Measurements from ENCODE around the gene KMT2D. TPM values are rescaled to one million over a fixed set of nuclear protein-coding genes. Genes with fewer than 3 reads are reported as not detected.
A peak's percentile ranks its signal among the peaks of the same experiment; 100 is the strongest.

KMT2D gene
- total RNA-seq, 2 donors from 2014 or later = 137 to 139 TPM

DNA sequence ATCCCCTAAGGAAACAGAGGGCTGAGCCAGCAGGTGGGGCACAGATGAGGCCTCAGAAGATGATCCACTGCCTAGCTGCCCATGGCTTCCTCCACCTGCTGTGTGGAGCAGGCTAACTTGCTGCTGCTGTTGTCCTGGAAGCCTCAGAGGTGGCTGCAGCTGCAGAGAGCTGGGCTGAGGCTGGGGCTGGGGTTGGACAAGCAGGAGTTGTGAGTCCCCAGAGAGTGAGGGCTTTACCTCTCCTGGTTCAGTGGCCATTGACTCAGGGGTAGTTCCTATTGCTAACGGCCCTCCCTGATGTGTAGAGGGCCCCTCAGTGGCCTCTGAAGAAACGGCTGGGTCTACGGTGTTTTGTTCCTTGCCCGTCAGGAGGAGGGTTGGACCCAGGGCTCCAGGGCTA, 28.3 kb downstream of the KMT2D start:
- peaks cover 3% of the 10 kb centered on the region for H3K4me1 Mint-ChIP-seq
- H3K4me3 Mint-ChIP-seq = no peak overlapping the region
- H3K27me3 Mint-ChIP-seq = no peaks in the 10 kb centered on the region
- no peak for ATAC-seq
- DNase-seq = no peak
- H3K36me3 Mint-ChIP-seq (ENCODE audit: low read depth) = peaks cover 2% of the 10 kb centered on the region
- peak overlapping the region; percentile 69 for H3K27ac Mint-ChIP-seq
- no peaks in the 10 kb centered on the region for H3K9me3 ChIP-seq (ENCODE audit: control insufficient read depth, low read length, poor library complexity, severe bottlenecking)

DNA sequence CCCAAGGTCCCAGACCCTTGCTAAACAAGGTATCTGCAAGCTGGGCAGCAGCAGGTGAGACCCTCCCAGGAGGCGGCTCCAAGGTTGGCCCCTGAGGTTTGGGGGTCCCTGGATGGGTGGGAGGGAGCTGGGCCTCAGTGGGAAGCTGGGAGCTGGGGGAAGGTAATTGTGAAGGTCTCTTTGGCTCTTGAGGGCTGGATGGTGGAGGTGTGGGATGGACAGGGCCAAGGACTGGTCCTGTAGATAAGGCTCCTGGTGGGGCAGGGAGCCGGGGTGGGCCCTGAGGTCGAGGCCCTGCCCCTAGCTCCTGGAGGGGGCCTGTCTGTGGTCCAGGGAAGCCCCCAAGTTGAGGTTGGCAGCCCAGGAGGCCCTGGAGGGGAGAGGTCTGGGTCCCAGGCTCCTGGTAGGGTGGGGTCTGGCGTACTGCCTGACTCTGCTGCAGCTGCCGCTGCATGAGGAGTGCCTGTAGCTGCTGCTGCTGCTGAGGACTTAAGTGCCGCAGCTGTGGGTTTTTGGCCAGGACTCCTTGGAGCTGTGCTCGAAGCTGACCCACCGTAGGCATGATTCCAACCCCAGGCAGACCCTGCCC, 28.9 kb downstream of the KMT2D start:
- no peaks in the 10 kb centered on the region for H3K27me3 Mint-ChIP-seq
- ATAC-seq (no peak), DNase-seq (no peak)
- peak overlapping the region; percentile 74 for H3K27ac Mint-ChIP-seq
- no peaks in the 10 kb centered on the region for H3K9me3 ChIP-seq (ENCODE audit: control insufficient read depth, low read length, poor library complexity, severe bottlenecking)
- H3K4me3 Mint-ChIP-seq = no peak overlapping the region
- peaks cover 3% of the 10 kb centered on the region for H3K4me1 Mint-ChIP-seq
- peaks cover 5% of the 10 kb centered on the region for H3K36me3 Mint-ChIP-seq (ENCODE audit: low read depth)

DNA sequence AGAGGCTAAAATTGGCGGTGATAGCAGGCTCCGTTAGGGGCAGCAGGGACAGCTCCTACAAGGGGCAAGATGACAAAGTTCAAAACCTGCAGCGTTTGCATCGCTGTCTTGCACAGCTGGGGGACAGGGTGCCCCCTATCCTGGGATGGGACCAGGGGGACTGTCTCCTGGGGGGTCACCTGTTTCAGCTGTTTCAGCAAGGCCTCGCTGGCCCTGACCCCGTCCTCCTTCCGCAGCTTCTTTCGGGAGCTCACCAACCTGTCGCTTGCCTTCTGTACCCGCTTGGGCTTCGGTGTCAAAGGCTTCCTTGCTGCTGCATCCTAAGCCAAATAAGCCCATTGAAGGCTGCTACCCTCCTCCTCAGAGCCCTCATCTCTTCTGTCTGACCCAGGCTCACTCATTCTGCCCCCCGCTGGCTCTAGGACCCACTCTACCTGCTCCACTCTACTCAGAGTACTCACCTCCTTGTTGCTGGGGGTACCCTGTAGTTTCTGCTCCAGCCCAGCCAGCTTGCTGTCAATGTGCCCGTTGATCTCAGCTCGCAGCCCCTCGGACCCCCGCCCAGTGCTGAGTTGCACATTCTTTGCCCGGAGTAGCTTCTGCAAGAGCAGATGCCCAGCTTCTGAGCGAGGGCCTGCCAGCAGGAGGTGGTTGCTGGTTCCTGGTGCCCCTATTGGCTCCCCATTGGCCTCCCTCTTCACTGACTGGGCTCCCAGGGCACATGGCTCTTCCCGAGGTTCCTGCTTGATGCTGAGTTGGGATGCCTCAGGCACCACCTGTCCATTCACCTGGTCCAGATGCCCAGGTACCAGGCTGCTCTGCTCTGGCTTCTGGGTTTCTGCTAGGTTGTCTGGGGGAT, 29.7 kb downstream of the KMT2D start:
- Mint-ChIP-seq H3K36me3 (ENCODE audit: low read depth) (peaks cover 5% of the 10 kb centered on the region), H3K4me3 (no peak overlapping the region)

DNA sequence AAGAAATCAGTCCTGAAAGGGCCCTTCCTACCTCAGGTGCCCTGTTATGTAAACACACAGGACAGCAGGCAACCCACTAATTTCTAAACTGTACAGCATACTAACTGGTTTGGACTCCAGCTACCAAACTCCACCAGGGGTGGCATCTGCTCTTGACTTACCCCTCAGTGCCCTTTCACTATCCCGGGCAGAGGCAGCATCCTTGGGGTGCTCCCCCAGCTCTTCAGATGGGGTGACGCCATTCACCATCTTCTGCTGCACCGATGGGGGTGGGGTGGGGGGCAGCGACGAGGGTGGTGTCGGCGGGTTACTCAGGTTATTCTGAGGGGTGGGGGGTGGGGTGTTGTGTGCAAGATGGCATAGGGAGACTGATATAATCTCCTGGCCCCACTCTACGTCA, 30.5 kb downstream of the KMT2D start:
- ATAC-seq (no peak), DNase-seq (no peak)
- H3K36me3 Mint-ChIP-seq (ENCODE audit: low read depth) = peaks cover 5% of the 10 kb centered on the region
- H3K27ac Mint-ChIP-seq = no peak overlapping the region
- H3K4me1 Mint-ChIP-seq = peaks cover 3% of the 10 kb centered on the region
- H3K27me3 Mint-ChIP-seq = no peaks in the 10 kb centered on the region
- no peak overlapping the region for H3K4me3 Mint-ChIP-seq
- H3K9me3 ChIP-seq (ENCODE audit: control insufficient read depth, low read length, poor library complexity, severe bottlenecking) = no peaks in the 10 kb centered on the region

More for the DNA sequence above, 29.7 kb downstream of the KMT2D start:
- no peaks in the 10 kb centered on the region for H3K27me3 Mint-ChIP-seq
- peak overlapping the region; percentile 74 for H3K27ac Mint-ChIP-seq
- ATAC-seq = no peak
- no peak for DNase-seq
- H3K4me1 Mint-ChIP-seq = peaks cover 3% of the 10 kb centered on the region
- no peaks in the 10 kb centered on the region for H3K9me3 ChIP-seq (ENCODE audit: control insufficient read depth, low read length, poor library complexity, severe bottlenecking)

DNA sequence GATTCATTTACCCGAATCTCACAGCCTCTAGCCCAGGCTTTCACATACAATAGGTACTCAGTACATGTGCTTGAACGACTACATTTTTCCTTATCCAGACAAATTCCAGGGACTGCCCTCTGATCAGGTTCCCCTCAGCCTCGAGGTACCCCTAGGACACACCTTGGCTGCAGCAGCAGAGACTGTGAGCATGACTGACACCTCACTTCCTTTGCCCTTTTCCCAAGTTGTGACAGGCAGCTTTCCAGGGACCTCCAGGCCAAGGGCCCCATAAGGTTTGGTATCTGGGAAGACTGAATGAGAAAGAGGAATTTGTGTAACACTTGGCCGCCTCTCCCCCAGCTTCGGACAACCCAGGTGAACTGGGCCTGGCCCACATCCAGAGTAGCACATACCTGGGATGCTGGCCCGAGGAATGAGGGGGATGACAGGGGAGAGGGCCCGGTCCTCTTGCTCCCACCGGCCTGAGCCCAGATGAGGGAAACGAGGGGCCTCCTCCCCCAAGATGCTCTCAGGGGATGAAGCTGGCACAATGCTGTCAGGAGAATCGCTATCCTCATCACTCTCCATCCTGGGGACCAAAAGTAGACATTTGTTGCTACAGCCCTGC, 31.8 kb downstream of the KMT2D start:
- Mint-ChIP-seq H3K4me3 (no peak overlapping the region), H3K27me3 (no peaks in the 10 kb centered on the region)
- no peak for ATAC-seq

DNA sequence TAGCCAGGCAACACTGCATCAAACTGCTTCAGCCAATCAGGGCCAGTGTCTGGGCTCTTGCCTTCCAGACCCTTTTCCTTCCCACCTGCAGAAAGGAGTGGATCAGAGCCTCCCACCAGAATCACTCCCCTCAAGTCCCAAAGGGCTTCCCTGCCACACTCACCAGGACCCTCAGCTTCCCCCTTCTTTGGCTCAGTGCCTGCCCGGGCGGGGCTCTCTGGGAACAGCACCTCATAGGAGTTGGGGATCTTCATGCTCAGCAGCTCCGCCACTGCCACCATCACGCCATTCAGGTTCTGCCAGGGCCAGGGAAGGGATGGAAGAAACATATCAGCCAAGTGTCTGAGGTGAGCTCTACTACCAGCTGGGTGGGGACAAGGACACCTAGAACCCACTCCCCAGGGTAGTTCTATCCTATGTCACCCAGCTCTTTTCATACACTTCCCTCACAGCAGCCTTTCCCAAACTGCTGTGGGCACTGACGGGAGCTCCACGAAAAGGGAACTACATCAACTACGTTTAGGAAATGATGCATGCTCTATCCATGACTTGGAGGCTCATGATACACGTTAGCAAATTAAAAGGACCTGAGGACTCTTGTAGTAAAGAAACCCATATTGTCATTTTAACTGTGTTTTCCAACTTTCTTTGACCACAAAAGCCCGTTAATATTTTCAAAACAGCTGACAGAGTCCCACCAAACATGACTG, 32.6 kb downstream of the KMT2D start:
- DNase-seq (no peak), ATAC-seq (no peak)
- Mint-ChIP-seq H3K4me3 (peak overlapping the region; percentile 5), H3K27me3 (no peaks in the 10 kb centered on the region), H3K4me1 (no peaks in the 10 kb centered on the region), H3K27ac (peak overlapping the region; percentile 86), H3K36me3 (ENCODE audit: low read depth) (peaks cover 5% of the 10 kb centered on the region)
- H3K9me3 ChIP-seq (ENCODE audit: control insufficient read depth, low read length, poor library complexity, severe bottlenecking) = no peaks in the 10 kb centered on the region

More for the DNA sequence above, 31.8 kb downstream of the KMT2D start:
- Mint-ChIP-seq H3K27ac (peak overlapping the region; percentile 14), H3K4me1 (peaks cover under 1% of the 10 kb centered on the region), H3K36me3 (ENCODE audit: low read depth) (peaks cover 5% of the 10 kb centered on the region)
- no peaks in the 10 kb centered on the region for H3K9me3 ChIP-seq (ENCODE audit: control insufficient read depth, low read length, poor library complexity, severe bottlenecking)
- no peak for DNase-seq

DNA sequence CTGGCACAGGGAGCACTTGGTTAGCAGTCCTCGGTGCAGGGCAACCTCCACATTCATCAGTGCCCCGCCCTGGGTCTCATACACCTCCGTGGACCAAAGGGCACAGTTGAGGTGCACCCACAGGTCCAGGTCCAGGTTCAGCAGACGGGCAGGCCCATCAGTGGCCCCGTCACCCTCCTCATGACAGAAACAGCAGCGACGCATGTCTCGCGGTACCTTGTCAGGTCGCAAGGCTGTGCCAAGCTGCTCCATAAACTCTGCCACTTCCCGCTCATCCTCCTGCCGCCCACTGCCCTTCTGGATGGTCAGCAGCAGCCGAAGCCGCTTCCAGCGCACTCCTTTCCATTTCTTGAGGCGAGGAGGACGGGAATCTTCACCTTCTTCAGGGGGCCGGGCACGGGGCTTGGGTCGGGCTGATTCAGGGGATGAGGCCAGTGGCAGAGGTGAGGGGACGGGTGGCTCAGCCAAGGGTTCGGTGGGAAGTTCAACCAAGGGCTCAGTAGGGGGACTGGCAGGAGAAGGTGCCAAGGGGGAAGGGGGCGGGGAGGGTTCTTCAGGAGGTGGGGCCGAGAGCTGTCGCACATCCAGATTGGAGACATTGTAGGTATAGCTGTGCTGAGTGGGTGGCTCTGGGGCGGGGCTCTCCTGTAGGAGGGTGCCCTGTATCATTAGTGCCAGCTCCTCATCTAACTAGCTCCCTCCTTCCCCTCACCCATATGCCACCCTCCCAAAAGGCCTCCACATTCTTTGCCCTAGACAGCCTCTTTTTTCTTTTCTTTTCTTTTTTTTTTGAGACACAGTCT, 33.7 kb downstream of the KMT2D start:
- H3K27me3 Mint-ChIP-seq = no peaks in the 10 kb centered on the region
- ATAC-seq = no peak
- no peak overlapping the region for H3K27ac Mint-ChIP-seq
- peaks cover 10% of the 10 kb centered on the region for H3K36me3 Mint-ChIP-seq (ENCODE audit: low read depth)
- DNase-seq = no peak
- H3K4me3 Mint-ChIP-seq = no peak overlapping the region
- no peaks in the 10 kb centered on the region for H3K4me1 Mint-ChIP-seq
- H3K9me3 ChIP-seq (ENCODE audit: control insufficient read depth, low read length, poor library complexity, severe bottlenecking) = no peaks in the 10 kb centered on the region

DNA sequence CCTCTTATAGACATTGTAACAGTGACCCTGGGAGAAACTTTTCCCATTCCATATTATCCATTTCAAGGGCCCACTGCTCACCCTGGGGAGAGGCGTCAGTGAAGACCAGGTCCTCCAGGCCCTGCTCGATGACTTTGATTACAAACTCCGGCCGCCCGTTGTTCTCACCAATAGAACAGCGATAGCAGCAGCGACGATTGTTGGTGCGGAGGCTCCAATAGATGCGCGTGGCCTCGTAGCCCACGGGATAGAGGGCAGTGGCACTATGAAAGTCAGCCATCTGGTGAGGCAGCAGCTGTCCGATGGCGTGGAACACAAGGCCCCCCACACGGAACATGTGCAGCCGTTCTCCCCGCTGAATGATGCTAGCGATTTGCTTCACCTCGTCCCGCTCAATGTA, 34.5 kb downstream of the KMT2D start:
- no peaks in the 10 kb centered on the region for H3K4me1 Mint-ChIP-seq
- DNase-seq = no peak
- H3K36me3 Mint-ChIP-seq (ENCODE audit: low read depth) = peaks cover 10% of the 10 kb centered on the region
- H3K27me3 Mint-ChIP-seq = no peaks in the 10 kb centered on the region
- H3K27ac Mint-ChIP-seq = peak overlapping the region; percentile 8
- no peak for ATAC-seq
- no peak overlapping the region for H3K4me3 Mint-ChIP-seq
- H3K9me3 ChIP-seq (ENCODE audit: control insufficient read depth, low read length, poor library complexity, severe bottlenecking) = no peaks in the 10 kb centered on the region

DNA sequence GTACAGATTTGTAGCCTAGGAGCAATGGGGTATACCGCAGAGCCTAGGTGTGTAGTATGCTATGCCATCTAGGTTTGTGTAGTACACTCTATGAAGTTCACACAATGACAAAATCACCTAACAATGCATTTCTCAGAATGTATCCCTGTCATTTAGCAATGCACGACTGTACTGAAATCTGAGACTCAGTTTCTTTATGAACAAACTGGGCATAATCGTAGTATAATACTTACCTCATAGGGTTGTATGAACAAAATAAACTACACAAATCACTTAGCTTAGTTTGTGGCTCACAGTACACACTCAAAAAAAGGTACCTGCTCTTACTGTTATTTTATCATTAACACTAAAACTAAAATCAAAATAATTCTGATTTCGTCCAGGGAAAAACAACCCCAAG, 35.1 kb downstream of the KMT2D start:
- Mint-ChIP-seq H3K4me3 (no peak overlapping the region), H3K27ac (peak overlapping the region; percentile 83), H3K36me3 (ENCODE audit: low read depth) (peaks cover 13% of the 10 kb centered on the region), H3K4me1 (no peaks in the 10 kb centered on the region), H3K27me3 (no peaks in the 10 kb centered on the region)
- H3K9me3 ChIP-seq (ENCODE audit: control insufficient read depth, low read length, poor library complexity, severe bottlenecking) = no peaks in the 10 kb centered on the region
- ATAC-seq (no peak), DNase-seq (no peak)

DNA sequence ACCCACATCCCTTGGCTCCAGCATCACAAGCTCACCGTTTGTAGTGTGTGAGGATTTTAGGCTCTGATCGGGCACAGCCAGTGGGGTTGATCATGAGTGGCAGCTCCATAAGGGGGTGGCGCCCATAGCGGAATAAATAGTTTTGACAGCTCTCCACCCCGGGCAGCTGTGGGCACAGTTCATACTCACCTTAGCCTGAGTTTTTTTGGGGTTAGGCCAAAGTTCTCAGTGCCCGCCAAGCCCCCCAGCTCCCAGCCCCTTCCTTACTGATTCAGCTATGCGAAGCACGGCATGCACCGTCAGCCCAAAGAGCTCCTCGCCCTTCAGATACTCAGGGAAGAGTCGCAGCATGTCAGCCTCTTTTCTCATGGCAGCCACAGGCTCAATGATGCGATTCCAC, 36.1 kb downstream of the KMT2D start:
- no peaks in the 10 kb centered on the region for H3K27me3 Mint-ChIP-seq
- ATAC-seq = no peak
- H3K4me3 Mint-ChIP-seq = no peak overlapping the region
- DNase-seq = no peak
- peaks cover 13% of the 10 kb centered on the region for H3K36me3 Mint-ChIP-seq (ENCODE audit: low read depth)
- no peaks in the 10 kb centered on the region for H3K9me3 ChIP-seq (ENCODE audit: control insufficient read depth, low read length, poor library complexity, severe bottlenecking)
- peak overlapping the region; percentile 83 for H3K27ac Mint-ChIP-seq
- peaks cover 3% of the 10 kb centered on the region for H3K4me1 Mint-ChIP-seq

DNA sequence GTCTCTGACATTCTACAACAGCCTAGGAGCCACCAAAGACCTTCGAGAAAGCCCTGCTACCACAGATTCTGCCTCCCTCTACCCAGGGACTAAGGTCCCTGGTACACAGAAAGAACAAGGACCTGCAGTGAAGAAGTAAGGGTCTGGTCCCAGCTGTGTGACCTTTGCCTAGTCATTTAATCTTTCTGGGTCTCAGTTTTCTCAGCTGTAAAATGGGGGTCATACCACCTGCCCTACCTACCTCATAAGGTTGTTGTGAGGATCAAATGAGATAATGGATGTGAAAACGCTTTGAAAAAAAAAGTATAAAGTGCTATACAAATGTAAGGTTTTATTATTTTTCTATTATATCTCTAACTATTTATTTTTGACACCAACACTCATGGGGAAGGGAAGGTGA, 36.8 kb downstream of the KMT2D start:
- Mint-ChIP-seq H3K27ac (peak overlapping the region; percentile 91), H3K27me3 (no peaks in the 10 kb centered on the region)
- no peak for ATAC-seq

DNA sequence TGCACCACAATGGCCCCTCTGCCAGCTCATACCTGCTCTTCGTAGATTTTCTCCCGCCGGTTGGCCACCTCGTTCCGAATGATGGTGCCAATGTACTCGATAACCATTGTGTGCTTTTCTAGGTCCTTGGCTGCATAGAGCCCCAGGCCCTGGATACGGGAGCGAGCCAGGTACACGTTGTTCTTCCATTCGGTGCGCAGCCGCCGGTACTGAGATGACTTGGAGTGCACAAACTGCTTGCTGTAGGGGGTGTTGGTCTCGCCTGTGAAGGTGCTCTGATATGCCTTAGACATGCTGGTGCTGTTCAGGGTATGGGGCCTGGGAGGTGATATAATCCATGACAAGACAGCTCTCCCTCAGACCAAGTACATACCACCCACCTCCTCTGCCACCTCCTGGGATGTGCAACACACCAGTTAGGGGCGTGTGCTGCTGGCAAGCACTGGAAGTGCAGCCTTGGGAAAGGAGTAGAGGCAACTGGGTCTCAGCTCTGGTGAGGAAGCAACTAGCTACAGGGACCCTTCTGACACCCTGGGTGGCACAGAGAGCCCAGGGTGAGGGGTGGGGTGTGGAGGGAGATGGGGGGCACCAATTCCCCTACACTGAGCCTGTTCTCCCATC, 37.9 kb downstream of the KMT2D start:
- H3K4me1 Mint-ChIP-seq = peaks cover 16% of the 10 kb centered on the region
- no peaks in the 10 kb centered on the region for H3K9me3 ChIP-seq (ENCODE audit: control insufficient read depth, low read length, poor library complexity, severe bottlenecking)
- DNase-seq = no peak
- peaks cover 10% of the 10 kb centered on the region for H3K36me3 Mint-ChIP-seq (ENCODE audit: low read depth)
- H3K4me3 Mint-ChIP-seq = no peak overlapping the region
- ATAC-seq = no peak
- peak overlapping the region; percentile 91 for H3K27ac Mint-ChIP-seq
- no peaks in the 10 kb centered on the region for H3K27me3 Mint-ChIP-seq

More for the DNA sequence above, 36.8 kb downstream of the KMT2D start:
- no peaks in the 10 kb centered on the region for H3K9me3 ChIP-seq (ENCODE audit: control insufficient read depth, low read length, poor library complexity, severe bottlenecking)
- peaks cover 9% of the 10 kb centered on the region for H3K4me1 Mint-ChIP-seq
- peaks cover 13% of the 10 kb centered on the region for H3K36me3 Mint-ChIP-seq (ENCODE audit: low read depth)
- H3K4me3 Mint-ChIP-seq = no peak overlapping the region
- no peak for DNase-seq

Measured in T-helper 17 cell (primary cell).